GM23248 (cell line): ENCODE results near the gene PLEKHJ1.

Source experiments
- EZH2 ChIP-seq: fragments of 200-600 bp; sonication (generic); IDR thresholded peaks from 2 replicates; pipeline ENCODE4 v1.6.1; 2018; ENCODE audit warnings: antibody characterized with exemption, mild to moderate bottlenecking; ENCODE audit not compliant: insufficient read depth, poor library complexity, severe bottlenecking
- EZH2phosphoT487 ChIP-seq: fragments of 200-600 bp; sonication (generic); IDR thresholded peaks from 2 replicates; pipeline ENCODE4 v1.6.1; 2018; ENCODE audit warnings: antibody characterized with exemption, moderate library complexity, mild to moderate bottlenecking, low read depth; ENCODE audit not compliant: insufficient read depth

DNA sequence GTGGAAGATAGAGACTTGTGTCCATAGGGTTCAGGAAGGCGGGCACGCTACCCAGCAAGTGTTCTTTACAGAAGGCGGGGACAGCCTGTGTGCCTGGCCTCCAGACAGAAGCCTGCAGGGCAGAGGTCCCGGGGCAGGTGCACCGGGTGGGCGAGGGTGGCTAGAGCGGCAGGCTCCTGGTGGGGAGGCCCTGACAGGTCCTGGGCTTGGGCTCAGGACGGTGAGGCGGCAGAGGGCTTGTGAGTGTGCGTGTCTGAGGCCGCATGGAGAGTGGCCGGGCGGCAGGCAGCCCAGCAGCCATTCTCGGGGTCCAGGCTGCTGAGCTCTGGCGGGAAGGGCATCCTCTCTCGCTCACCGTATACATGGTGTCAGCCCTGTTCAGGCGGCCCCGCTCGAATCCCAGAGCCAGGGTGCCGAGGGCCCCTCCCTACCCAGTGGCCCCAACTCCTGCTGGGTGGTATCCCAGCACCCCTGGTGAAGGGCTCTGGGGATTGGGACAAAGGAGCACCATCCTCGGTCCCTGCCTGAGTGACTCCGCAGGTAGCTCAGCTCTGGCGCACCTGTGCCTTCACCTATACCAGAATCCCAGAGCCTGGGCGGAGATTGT lies 10.0 kb upstream of the PLEKHJ1 start:
- TF ChIP-seq EZH2 (no peak), EZH2phosphoT487 (no peak)
